ENCODE results near the gene FOXP1. TPM values are rescaled to one million over a fixed set of nuclear protein-coding genes. Genes with fewer than 3 reads are reported as not detected.

FOXP1 gene
- total RNA-seq, 1 donor from 2014 or later, result 128 TPM

- no peak for DNase-seq (ENCODE audit: extremely low spot score in 2 of 2)
- Histone ChIP-seq H3K36me3 (no peaks in the 10 kb centered on the region), H3K27ac (no peak overlapping the region), H3K9me3 (no peaks in the 10 kb centered on the region), H3K4me1 (no peaks in the 10 kb centered on the region), H3K27me3 (no peaks in the 10 kb centered on the region), H3K4me3 (no peak overlapping the region)
- intact Hi-C loops (cut with DNase I), result no loop called here
- TF ChIP-seq POLR2A (IDR thresholded peaks at IDR 0.05), result no peak
- no peak for TF ChIP-seq CTCF (IDR thresholded peaks at IDR 0.05)
- TF ChIP-seq POLR2AphosphoS5 (IDR thresholded peaks at IDR 0.05; ENCODE audit: insufficient read depth in 1 of 2, low read depth in 1 of 2), result no peak
Observed at GRCh38 chr3:71281280-71281679, 302.2 kb downstream of the FOXP1 start.

- intact Hi-C loops (cut with DNase I), result no loop called here
- no peak overlapping the region for H3K27ac ChIP-seq
- H3K27me3 ChIP-seq, result no peaks in the 10 kb centered on the region
- TF ChIP-seq POLR2AphosphoS5 (IDR thresholded peaks at IDR 0.05; ENCODE audit: insufficient read depth in 1 of 2, low read depth in 1 of 2) (no peak), CTCF (IDR thresholded peaks at IDR 0.05) (no peak), POLR2A (IDR thresholded peaks at IDR 0.05) (no peak)
- no peak for DNase-seq (ENCODE audit: extremely low spot score in 2 of 2)
- no peaks in the 10 kb centered on the region for H3K4me1 ChIP-seq
- no peaks in the 10 kb centered on the region for H3K9me3 ChIP-seq
- H3K4me3 ChIP-seq, result no peak overlapping the region
- H3K36me3 ChIP-seq, result no peaks in the 10 kb centered on the region
Observed at GRCh38 chr3:71277341-71277740, 306.2 kb downstream of the FOXP1 start.

- no peaks in the 10 kb centered on the region for H3K4me1 ChIP-seq
Observed at GRCh38 chr3:71276531-71276930, 307.0 kb downstream of the FOXP1 start.

GRCh38 chr3:71273453-71273852 is 310.1 kb downstream of the FOXP1 start:
- Histone ChIP-seq H3K27ac (no peak overlapping the region), H3K36me3 (no peaks in the 10 kb centered on the region), H3K4me3 (no peak overlapping the region), H3K4me1 (no peaks in the 10 kb centered on the region), H3K27me3 (no peaks in the 10 kb centered on the region), H3K9me3 (no peaks in the 10 kb centered on the region)
- DNase-seq (ENCODE audit: extremely low spot score in 2 of 2), result no peak
- TF ChIP-seq POLR2A (IDR thresholded peaks at IDR 0.05) (no peak), POLR2AphosphoS5 (IDR thresholded peaks at IDR 0.05; ENCODE audit: insufficient read depth in 1 of 2, low read depth in 1 of 2) (no peak), CTCF (IDR thresholded peaks at IDR 0.05) (no peak)
- intact Hi-C loops (cut with DNase I), result no loop called here

More at GRCh38 chr3:71276531-71276930, 307.0 kb downstream of the FOXP1 start:
- Histone ChIP-seq H3K4me3 (no peak overlapping the region), H3K27ac (no peak overlapping the region), H3K9me3 (no peaks in the 10 kb centered on the region), H3K36me3 (no peaks in the 10 kb centered on the region), H3K27me3 (no peaks in the 10 kb centered on the region)
- TF ChIP-seq POLR2A (IDR thresholded peaks at IDR 0.05), result no peak
- no peak for TF ChIP-seq CTCF (IDR thresholded peaks at IDR 0.05)
- no peak for TF ChIP-seq POLR2AphosphoS5 (IDR thresholded peaks at IDR 0.05; ENCODE audit: insufficient read depth in 1 of 2, low read depth in 1 of 2)
- no peak for DNase-seq (ENCODE audit: extremely low spot score in 2 of 2)
- intact Hi-C loops (cut with DNase I), result no loop called here

- no peak overlapping the region for H3K4me3 ChIP-seq
- TF ChIP-seq POLR2AphosphoS5 (IDR thresholded peaks at IDR 0.05; ENCODE audit: insufficient read depth in 1 of 2, low read depth in 1 of 2) (no peak), CTCF (IDR thresholded peaks at IDR 0.05) (no peak), POLR2A (IDR thresholded peaks at IDR 0.05) (no peak)
- H3K27ac ChIP-seq, result no peak overlapping the region
- H3K36me3 ChIP-seq, result no peaks in the 10 kb centered on the region
- intact Hi-C loops (cut with DNase I), result no loop called here
- H3K9me3 ChIP-seq, result no peaks in the 10 kb centered on the region
- no peaks in the 10 kb centered on the region for H3K27me3 ChIP-seq
- no peak for DNase-seq (ENCODE audit: extremely low spot score in 2 of 2)
- H3K4me1 ChIP-seq, result no peaks in the 10 kb centered on the region
Observed at GRCh38 chr3:71271596-71271995, 311.9 kb downstream of the FOXP1 start.
